ENCODE data around the gene UBFD1.

DNA sequence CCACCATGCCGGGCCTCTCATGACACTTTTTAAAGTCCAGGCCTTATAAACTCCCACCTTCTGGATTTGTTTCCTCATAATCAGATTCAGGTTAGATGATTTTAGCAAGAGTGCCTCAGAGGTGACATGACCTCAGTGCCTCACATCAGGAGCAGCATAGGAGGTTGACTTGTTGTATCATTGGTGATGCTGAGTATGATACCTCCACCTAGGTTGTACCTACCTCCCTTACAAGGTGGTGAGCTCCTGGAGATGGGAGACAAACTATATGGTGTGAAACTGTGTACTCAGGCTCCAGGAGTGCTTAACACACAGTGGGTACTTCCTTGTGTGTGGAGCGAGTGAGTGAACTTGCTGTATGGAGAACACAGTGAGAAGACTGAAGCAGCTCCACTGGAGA is 20.0 kb downstream of the UBFD1 start:
- TF ChIP-seq, protein P1, sequence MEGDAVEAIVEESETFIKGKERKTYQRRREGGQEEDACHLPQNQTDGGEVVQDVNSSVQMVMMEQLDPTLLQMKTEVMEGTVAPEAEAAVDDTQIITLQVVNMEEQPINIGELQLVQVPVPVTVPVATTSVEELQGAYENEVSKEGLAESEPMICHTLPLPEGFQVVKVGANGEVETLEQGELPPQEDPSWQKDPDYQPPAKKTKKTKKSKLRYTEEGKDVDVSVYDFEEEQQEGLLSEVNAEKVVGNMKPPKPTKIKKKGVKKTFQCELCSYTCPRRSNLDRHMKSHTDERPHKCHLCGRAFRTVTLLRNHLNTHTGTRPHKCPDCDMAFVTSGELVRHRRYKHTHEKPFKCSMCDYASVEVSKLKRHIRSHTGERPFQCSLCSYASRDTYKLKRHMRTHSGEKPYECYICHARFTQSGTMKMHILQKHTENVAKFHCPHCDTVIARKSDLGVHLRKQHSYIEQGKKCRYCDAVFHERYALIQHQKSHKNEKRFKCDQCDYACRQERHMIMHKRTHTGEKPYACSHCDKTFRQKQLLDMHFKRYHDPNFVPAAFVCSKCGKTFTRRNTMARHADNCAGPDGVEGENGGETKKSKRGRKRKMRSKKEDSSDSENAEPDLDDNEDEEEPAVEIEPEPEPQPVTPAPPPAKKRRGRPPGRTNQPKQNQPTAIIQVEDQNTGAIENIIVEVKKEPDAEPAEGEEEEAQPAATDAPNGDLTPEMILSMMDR (IDR thresholded peaks at IDR 0.05), result no peak
- TF ChIP-seq, protein P2, sequence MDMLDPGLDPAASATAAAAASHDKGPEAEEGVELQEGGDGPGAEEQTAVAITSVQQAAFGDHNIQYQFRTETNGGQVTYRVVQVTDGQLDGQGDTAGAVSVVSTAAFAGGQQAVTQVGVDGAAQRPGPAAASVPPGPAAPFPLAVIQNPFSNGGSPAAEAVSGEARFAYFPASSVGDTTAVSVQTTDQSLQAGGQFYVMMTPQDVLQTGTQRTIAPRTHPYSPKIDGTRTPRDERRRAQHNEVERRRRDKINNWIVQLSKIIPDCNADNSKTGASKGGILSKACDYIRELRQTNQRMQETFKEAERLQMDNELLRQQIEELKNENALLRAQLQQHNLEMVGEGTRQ (IDR thresholded peaks at IDR 0.05), result no peak
- TF ChIP-seq EP300 (IDR thresholded peaks at IDR 0.05), result no peak
- TF ChIP-seq CEBPB (IDR thresholded peaks at IDR 0.05), result no peak
- TF ChIP-seq, protein P3, sequence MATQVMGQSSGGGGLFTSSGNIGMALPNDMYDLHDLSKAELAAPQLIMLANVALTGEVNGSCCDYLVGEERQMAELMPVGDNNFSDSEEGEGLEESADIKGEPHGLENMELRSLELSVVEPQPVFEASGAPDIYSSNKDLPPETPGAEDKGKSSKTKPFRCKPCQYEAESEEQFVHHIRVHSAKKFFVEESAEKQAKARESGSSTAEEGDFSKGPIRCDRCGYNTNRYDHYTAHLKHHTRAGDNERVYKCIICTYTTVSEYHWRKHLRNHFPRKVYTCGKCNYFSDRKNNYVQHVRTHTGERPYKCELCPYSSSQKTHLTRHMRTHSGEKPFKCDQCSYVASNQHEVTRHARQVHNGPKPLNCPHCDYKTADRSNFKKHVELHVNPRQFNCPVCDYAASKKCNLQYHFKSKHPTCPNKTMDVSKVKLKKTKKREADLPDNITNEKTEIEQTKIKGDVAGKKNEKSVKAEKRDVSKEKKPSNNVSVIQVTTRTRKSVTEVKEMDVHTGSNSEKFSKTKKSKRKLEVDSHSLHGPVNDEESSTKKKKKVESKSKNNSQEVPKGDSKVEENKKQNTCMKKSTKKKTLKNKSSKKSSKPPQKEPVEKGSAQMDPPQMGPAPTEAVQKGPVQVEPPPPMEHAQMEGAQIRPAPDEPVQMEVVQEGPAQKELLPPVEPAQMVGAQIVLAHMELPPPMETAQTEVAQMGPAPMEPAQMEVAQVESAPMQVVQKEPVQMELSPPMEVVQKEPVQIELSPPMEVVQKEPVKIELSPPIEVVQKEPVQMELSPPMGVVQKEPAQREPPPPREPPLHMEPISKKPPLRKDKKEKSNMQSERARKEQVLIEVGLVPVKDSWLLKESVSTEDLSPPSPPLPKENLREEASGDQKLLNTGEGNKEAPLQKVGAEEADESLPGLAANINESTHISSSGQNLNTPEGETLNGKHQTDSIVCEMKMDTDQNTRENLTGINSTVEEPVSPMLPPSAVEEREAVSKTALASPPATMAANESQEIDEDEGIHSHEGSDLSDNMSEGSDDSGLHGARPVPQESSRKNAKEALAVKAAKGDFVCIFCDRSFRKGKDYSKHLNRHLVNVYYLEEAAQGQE (IDR thresholded peaks at IDR 0.05), result no peak
- no peak for TF ChIP-seq RCOR1 (IDR thresholded peaks at IDR 0.05; ENCODE audit: low read depth, low read length)
- TF ChIP-seq, protein P4, sequence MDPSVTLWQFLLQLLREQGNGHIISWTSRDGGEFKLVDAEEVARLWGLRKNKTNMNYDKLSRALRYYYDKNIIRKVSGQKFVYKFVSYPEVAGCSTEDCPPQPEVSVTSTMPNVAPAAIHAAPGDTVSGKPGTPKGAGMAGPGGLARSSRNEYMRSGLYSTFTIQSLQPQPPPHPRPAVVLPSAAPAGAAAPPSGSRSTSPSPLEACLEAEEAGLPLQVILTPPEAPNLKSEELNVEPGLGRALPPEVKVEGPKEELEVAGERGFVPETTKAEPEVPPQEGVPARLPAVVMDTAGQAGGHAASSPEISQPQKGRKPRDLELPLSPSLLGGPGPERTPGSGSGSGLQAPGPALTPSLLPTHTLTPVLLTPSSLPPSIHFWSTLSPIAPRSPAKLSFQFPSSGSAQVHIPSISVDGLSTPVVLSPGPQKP (IDR thresholded peaks at IDR 0.05; ENCODE audit: low read depth, low read length), result no peak
- TF ChIP-seq, protein P5, sequence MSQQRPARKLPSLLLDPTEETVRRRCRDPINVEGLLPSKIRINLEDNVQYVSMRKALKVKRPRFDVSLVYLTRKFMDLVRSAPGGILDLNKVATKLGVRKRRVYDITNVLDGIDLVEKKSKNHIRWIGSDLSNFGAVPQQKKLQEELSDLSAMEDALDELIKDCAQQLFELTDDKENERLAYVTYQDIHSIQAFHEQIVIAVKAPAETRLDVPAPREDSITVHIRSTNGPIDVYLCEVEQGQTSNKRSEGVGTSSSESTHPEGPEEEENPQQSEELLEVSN (IDR thresholded peaks at IDR 0.05; ENCODE audit: borderline replicate concordance, low read depth), result no peak
- TF ChIP-seq POLR2A (IDR thresholded peaks at IDR 0.05; ENCODE audit: low read length), result no peak
- no peak for TF ChIP-seq MYC (IDR thresholded peaks at IDR 0.05; ENCODE audit: borderline replicate concordance, low read length)
- TF ChIP-seq MAZ (IDR thresholded peaks at IDR 0.05; ENCODE audit: borderline replicate concordance, low read depth, low read length), result no peak
- TF ChIP-seq NR3C1 (IDR thresholded peaks at IDR 0.05), result no peak
- no peak for TF ChIP-seq ZFP36 (IDR thresholded peaks at IDR 0.05; ENCODE audit: borderline replicate concordance, partially characterized antibody)

Measured in A549 (cell line).